ENCODE data around the gene GASK1A. TPM values are rescaled to one million over a fixed set of nuclear protein-coding genes. Genes with fewer than 3 reads are reported as not detected.

GASK1A gene
- total and polyA plus RNA-seq, 2 of the 8 experiments (the other 6 are each of a cell fraction or from before 2014, with no cell fraction given) = 4.7 to 7.9 TPM

DNA sequence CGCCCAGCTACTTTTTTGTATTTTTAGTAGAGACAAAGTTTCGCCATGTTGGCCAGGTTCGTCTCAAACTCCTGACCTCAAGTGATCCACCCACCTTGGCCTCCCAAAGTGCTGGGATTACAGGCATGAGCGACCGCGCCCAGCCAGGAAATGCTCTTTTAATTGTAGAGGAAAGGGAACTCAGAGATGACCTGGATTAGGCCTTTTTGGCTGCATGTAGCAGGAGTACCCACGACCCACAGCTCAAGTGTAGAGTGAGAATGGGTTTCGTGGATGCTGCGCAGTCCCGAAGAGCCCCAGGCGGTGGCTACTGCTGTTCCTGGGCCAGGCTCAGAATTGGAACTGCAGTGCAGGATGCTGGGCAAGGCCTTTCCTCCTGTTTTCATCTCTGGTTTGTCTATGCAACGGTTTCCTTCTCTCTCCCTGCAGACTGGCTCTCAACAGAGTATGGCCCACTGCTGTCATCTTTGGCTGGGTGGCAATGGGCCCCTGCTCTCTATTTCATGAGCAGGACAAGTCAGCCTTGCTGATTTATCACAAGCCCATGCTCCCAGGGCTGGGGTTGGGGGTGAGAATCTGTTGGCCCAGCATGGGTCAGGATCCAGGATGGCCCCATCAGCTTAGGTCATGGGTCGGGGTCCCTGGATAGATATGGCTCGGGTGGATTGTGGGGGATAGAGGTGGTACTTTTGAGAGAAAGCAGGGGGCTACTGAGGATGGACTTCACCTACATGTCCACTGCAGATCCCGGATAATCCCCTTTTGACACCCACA is 51.2 kb downstream of the GASK1A start:
- H4K8ac ChIP-seq (ENCODE audit: extremely low read depth, insufficient read depth, low read length) = no peak overlapping the region
- no peak overlapping the region for H3K4me3 ChIP-seq (ENCODE audit: extremely low read depth in 1 of 4, insufficient read depth in 2 of 4, low read depth in 3 of 4, low read length in 4 of 4)
- H4K91ac ChIP-seq (replicated peaks; ENCODE audit: insufficient read length, low read length) = no peak overlapping the region
- H3K14ac ChIP-seq (ENCODE audit: insufficient read length) = no peak overlapping the region
- FAIRE-seq = no peak
- no peaks in the 10 kb centered on the region for H3K23me2 ChIP-seq (ENCODE audit: low read depth, low read length)
- H3K9ac ChIP-seq (replicated peaks in 1 of 4; ENCODE audit: extremely low read depth in 1 of 4, low read depth in 3 of 4, low read length in 3 of 4) = no peak overlapping the region
- DNase-seq (ENCODE audit: low read depth in 1 of 2, low spot score in 2 of 2) = no peak
- no peaks in the 10 kb centered on the region for H3K79me2 ChIP-seq (ENCODE audit: control insufficient read depth in 1 of 2, insufficient read depth in 2 of 2, low read length in 2 of 2)
- H2BK20ac ChIP-seq (ENCODE audit: low read length) = no peak overlapping the region
- no peak overlapping the region for H3K23ac ChIP-seq (ENCODE audit: insufficient read length)
- no peak overlapping the region for H3K18ac ChIP-seq (ENCODE audit: extremely low read depth, low read length)
- H4K20me1 ChIP-seq (replicated peaks in 1 of 2; ENCODE audit: control insufficient read depth in 1 of 2, insufficient read depth in 2 of 2, low read length in 2 of 2) = peaks cover 0 to 1% of the 10 kb centered on the region in 2 experiments
- no peak overlapping the region for H4K5ac ChIP-seq (ENCODE audit: insufficient read length, low read depth, low read length)
- no peak overlapping the region for H2BK120ac ChIP-seq (replicated peaks; ENCODE audit: low read depth, low read length)
- H2BK12ac ChIP-seq (ENCODE audit: low read depth, low read length) = no peak overlapping the region
- no peaks in the 10 kb centered on the region for H3K27me3 ChIP-seq (replicated peaks in 1 of 4; ENCODE audit: control insufficient read depth in 3 of 4, extremely low read depth in 1 of 4, insufficient read depth in 3 of 4, low read length in 3 of 4)
- no peak overlapping the region for H2AK5ac ChIP-seq (ENCODE audit: low read depth, low read length)
- no peaks in the 10 kb centered on the region for H3K79me1 ChIP-seq (ENCODE audit: low read depth, low read length)
- H3K9me3 ChIP-seq (ENCODE audit: insufficient read depth in 2 of 2, low read depth in 1 of 2, low read length in 1 of 2) = no peaks in the 10 kb centered on the region
- H3K27ac ChIP-seq (ENCODE audit: low read depth, low read length) = no peak overlapping the region
- 91% methylated on average over 15 of the region's 15 CpGs; no CpG with 5 or more reads in 1 of the 2 experiments for WGBS, 2 experiments (ENCODE audit: extremely low coverage in 1 of 2, insufficient coverage in 1 of 2, insufficient read length in 1 of 2, insufficient replicate concordance in 2 of 2, low coverage in 1 of 2, low lambda C conversion rate in 2 of 2, missing lambda C conversion rate in 1 of 2)
- no peak overlapping the region for H3K4ac ChIP-seq (replicated peaks; ENCODE audit: insufficient read length, low read depth, low read length)
- H2AFZ ChIP-seq (ENCODE audit: low read length) = no peak overlapping the region
- peaks cover 0 to 4% (median 2%) of the 10 kb centered on the region in 4 experiments; a peak in 2 of 7 replicates for H3K4me1 ChIP-seq (replicated peaks in 1 of 4; ENCODE audit: control insufficient read depth in 3 of 4, insufficient read depth in 4 of 4, low read length in 3 of 4)
- no peak overlapping the region for H2BK15ac ChIP-seq (ENCODE audit: low read length)
- no peak overlapping the region for H3K4me2 ChIP-seq (ENCODE audit: insufficient read depth in 1 of 2, low read depth in 2 of 2, low read length in 2 of 2)
- ChIA-PET POLR2A (ENCODE audit: partially characterized antibody) (interaction anchor here (1.7 kb wide), 1 partner anchor 23 kb away, joined by 4 read pairs; no protein-coding TSS in a partner anchor), CTCF (ENCODE audit: partially characterized antibody) (interaction anchor here (0.6 to 1.5 kb wide), 4 partner anchors 9 to 126 kb away, joined by 3 to 5 read pairs (median 4); no protein-coding TSS in a partner anchor)
- no peak overlapping the region for H3K56ac ChIP-seq (replicated peaks; ENCODE audit: insufficient read length, low read depth, low read length)
- no peak overlapping the region for H2BK5ac ChIP-seq (ENCODE audit: low read depth, low read length)
- no peaks in the 10 kb centered on the region for H3K36me3 ChIP-seq (ENCODE audit: control insufficient read depth in 2 of 4, insufficient read depth in 4 of 4, low read length in 3 of 4)
